Activated naive CD4-positive, alpha-beta T cell treated with anti-CD3 and anti-CD28 coated beads, Interleukin-2, amount 50 U/mL, for 16 hours (primary cell): ENCODE data around the gene FMNL2.

Experiments
- DNase-seq: peaks from one replicate; pipeline ENCODE4 v3.0.0-alpha.2; 2020

Gene FMNL2

GRCh38 chr2:152339556-152340286 lies 4.7 kb downstream of the FMNL2 start:
- DNase-seq, result no peak

- DNase-seq, result no peak
Observed at GRCh38 chr2:152342259-152343046, 7.5 kb downstream of the FMNL2 start.

GRCh38 chr2:152343426-152343825 lies 8.5 kb downstream of the FMNL2 start:
- DNase-seq, result no peak

- no peak for DNase-seq
Observed at GRCh38 chr2:152344579-152345195, 9.7 kb downstream of the FMNL2 start.

GRCh38 chr2:152347076-152347475 lies 12.1 kb downstream of the FMNL2 start:
- no peak for DNase-seq

GRCh38 chr2:152348388-152348787 lies 13.4 kb downstream of the FMNL2 start:
- DNase-seq, result no peak

- no peak for DNase-seq
Observed at GRCh38 chr2:152349416-152349815, 14.4 kb downstream of the FMNL2 start.

GRCh38 chr2:152350155-152350679 lies 15.2 kb downstream of the FMNL2 start:
- no peak for DNase-seq

- no peak for DNase-seq
Observed at GRCh38 chr2:152352616-152353015, 17.6 kb downstream of the FMNL2 start.

GRCh38 chr2:152353364-152353763 lies 18.4 kb downstream of the FMNL2 start:
- no peak for DNase-seq

GRCh38 chr2:152354069-152354755 lies 19.2 kb downstream of the FMNL2 start:
- DNase-seq, result no peak

GRCh38 chr2:152354909-152355308 lies 19.9 kb downstream of the FMNL2 start:
- no peak for DNase-seq

GRCh38 chr2:152355409-152355831 lies 20.4 kb downstream of the FMNL2 start:
- DNase-seq, result no peak

- DNase-seq, result no peak
Observed at GRCh38 chr2:152359573-152360363, 24.8 kb downstream of the FMNL2 start.

GRCh38 chr2:152363936-152364335 lies 29.0 kb downstream of the FMNL2 start:
- DNase-seq, result no peak

GRCh38 chr2:152367547-152368390 lies 32.8 kb downstream of the FMNL2 start:
- no peak for DNase-seq

- DNase-seq, result no peak
Observed at GRCh38 chr2:152369176-152369860, 34.3 kb downstream of the FMNL2 start.

- no peak for DNase-seq
Observed at GRCh38 chr2:152370783-152371182, 35.8 kb downstream of the FMNL2 start.

- no peak for DNase-seq
Observed at GRCh38 chr2:152372438-152372984, 37.5 kb downstream of the FMNL2 start.

GRCh38 chr2:152375174-152375573 lies 40.2 kb downstream of the FMNL2 start:
- DNase-seq, result no peak
